Esophagus squamous epithelium (tissue), 5 donors: ENCODE data around the gene DLG4. TPM values are rescaled to one million over a fixed set of nuclear protein-coding genes. Genes with fewer than 3 reads are reported as not detected.
"Not testable (repeated sequence)": the region's sequence is repeated elsewhere in the genome, so short reads cannot be mapped to it uniquely, and the experiment has no call there.

Experiments used
- DNase-seq: peaks from one replicate; lab custom pipeline; 2025; lab: John Stamatoyannopoulos, UW
- H3K27ac ChIP-seq, 4 donors: fragments of 200-600 bp; sonication (generic); one replicate each; pipeline ENCODE4 v1.5.1; 2016 to 2019; ENCODE audit warnings: mild to moderate bottlenecking in 1 of 4
- H3K27me3 ChIP-seq, 4 donors: fragments of 200-600 bp; sonication (generic); 1 replicate in 3 of 4; 2 replicates in 1 of 4; pipeline versions ENCODE4 v1.5.1 to v1.6.0; 2017 to 2021; ENCODE audit warnings: antibody characterized with exemption in 1 of 4
- H3K36me3 ChIP-seq, 3 donors: fragments of 200-600 bp; sonication (generic); one replicate each; pipeline ENCODE4 v1.5.1; 2016 to 2019
- H3K4me1 ChIP-seq, 3 donors: fragments of 200-600 bp; sonication (generic); one replicate each; pipeline ENCODE4 v1.5.1; 2017 to 2019
- H3K4me3 ChIP-seq, 4 donors: fragments of 200-600 bp; sonication (generic); 1 replicate in 3 of 4; 2 replicates in 1 of 4; pipeline ENCODE4 v1.5.1; 2016 to 2019; ENCODE audit warnings: mild to moderate bottlenecking in 2 of 4, moderate library complexity in 1 of 4
- H3K9me3 ChIP-seq, 3 donors: fragments of 200-600 bp; sonication (generic); one replicate each; pipeline ENCODE4 v1.5.1; 2016 to 2019
- CTCF ChIP-seq, 6 experiments: fragments of 450-650 bp in 4 of 6; fragments of 200-600 bp in 2 of 6; sonication (generic) in 2 of 6; IDR thresholded peaks; one replicate each; pipeline ENCODE4 v1.5.1; 2016 to 2019; ENCODE audit warnings: antibody characterized with exemption in 6 of 6, mild to moderate bottlenecking in 4 of 6, moderate library complexity in 4 of 6
- POLR2A ChIP-seq, 4 donors: fragments of 450-650 bp; IDR thresholded peaks; one replicate each; pipeline ENCODE4 v1.6.1; 2017; ENCODE audit warnings: antibody characterized with exemption in 4 of 4, mild to moderate bottlenecking in 4 of 4, moderate library complexity in 3 of 4
- WGBS, 2 donors: methylation state at CpG; one replicate each; pipeline ENCODE4 v1.1.5; 2018; 5-methylcytosine and 5-hydroxymethylcytosine counted together
- intact Hi-C: fragments of 100-400 bp; cut with DNase I; formaldehyde crosslinking; loops from one replicate; pipeline ENCODE4 v1.15.0; 2022
- total RNA-seq, 4 donors: library from RNA; depleted of rRNA; stranded (reverse); fragments of >200 nt; gene quantifications; one replicate each; pipeline ENCODE4 v1.1.0, GENCODE V29; 2016
- donor health status: DM: yes; HTN: yes; CAD: no.

Gene DLG4
- total RNA-seq, 4 donors from 2014 or later, result 2.6 to 13.9 (median 6.0) TPM

GRCh38 chr17:7186241-7186640, 33.4 kb downstream of the DLG4 start:
- Histone ChIP-seq H3K27ac (no peak overlapping the region), H3K36me3 (peaks cover 0 to 13% (median 0%) of the 10 kb centered on the region in 3 donors), H3K27me3 (no peaks in the 10 kb centered on the region), H3K9me3 (no peaks in the 10 kb centered on the region), H3K4me1 (no peaks in the 10 kb centered on the region), H3K4me3 (no peak overlapping the region)
- 51 to 59% methylated on average over 7 of the region's 7 CpGs for WGBS, 2 donors
- DNase-seq, result no peak
- intact Hi-C loops, result no loop called here
- TF ChIP-seq POLR2A (IDR thresholded peaks at IDR 0.05) (no peak), CTCF (IDR thresholded peaks at IDR 0.05) (peak in 1 of 6 experiments; percentile 9)

- Histone ChIP-seq H3K36me3 (no peaks in the 10 kb centered on the region), H3K9me3 (no peaks in the 10 kb centered on the region), H3K27me3 (peaks cover 0 to under 1% (median 0%) of the 10 kb centered on the region in 4 donors), H3K27ac (no peak overlapping the region), H3K4me1 (no peaks in the 10 kb centered on the region), H3K4me3 (no peak overlapping the region)
- TF ChIP-seq CTCF (IDR thresholded peaks at IDR 0.05) (no peak), POLR2A (IDR thresholded peaks at IDR 0.05) (no peak)
- 75 to 80% methylated on average over 6 of the region's 6 CpGs for WGBS, 2 donors
- intact Hi-C loops, result no loop called here
- DNase-seq, result no peak
Measured at GRCh38 chr17:7184647-7185046, 35.0 kb downstream of the DLG4 start.

- no peak overlapping the region for H3K27ac ChIP-seq
- H3K27me3 ChIP-seq, result peaks cover 0 to 6% (median 0%) of the 10 kb centered on the region in 4 donors
- H3K4me1 ChIP-seq, result no peaks in the 10 kb centered on the region
- H3K9me3 ChIP-seq, result no peaks in the 10 kb centered on the region
- intact Hi-C loops, result no loop called here
- TF ChIP-seq POLR2A (IDR thresholded peaks at IDR 0.05) (no peak), CTCF (IDR thresholded peaks at IDR 0.05) (no peak)
- H3K4me3 ChIP-seq, result no peak overlapping the region
- WGBS, 2 donors, result 72 to 74% methylated on average over 12 to 13 of the region's 14 CpGs
- no peak for DNase-seq
- H3K36me3 ChIP-seq, result no peaks in the 10 kb centered on the region
Measured at GRCh38 chr17:7184091-7184488, 35.5 kb downstream of the DLG4 start.

GRCh38 chr17:7183433-7184090, 36.1 kb downstream of the DLG4 start:
- H3K27ac ChIP-seq, result no peak overlapping the region
- H3K27me3 ChIP-seq, result peaks cover 0 to 11% (median 0%) of the 10 kb centered on the region in 4 donors
- no peak for TF ChIP-seq CTCF (IDR thresholded peaks at IDR 0.05)
- no peak for TF ChIP-seq POLR2A (IDR thresholded peaks at IDR 0.05)
- DNase-seq, result no peak
- no peaks in the 10 kb centered on the region for H3K36me3 ChIP-seq
- no peak overlapping the region for H3K4me3 ChIP-seq
- H3K4me1 ChIP-seq, result no peaks in the 10 kb centered on the region
- H3K9me3 ChIP-seq, result no peaks in the 10 kb centered on the region
- intact Hi-C loops, result no loop called here
- WGBS, 2 donors, result 78 to 83% methylated on average over 7 of the region's 7 CpGs

- H3K9me3 ChIP-seq, H3K36me3 ChIP-seq, DNase-seq, H3K27ac ChIP-seq, H3K4me3 ChIP-seq, intact Hi-C loops: not testable (repeated sequence)
- Histone ChIP-seq H3K4me1 (peaks cover 11 to 13% (median 11%) of the 10 kb centered on the region in 3 donors), H3K27me3 (peaks cover 0 to 26% (median 6%) of the 10 kb centered on the region in 4 donors)
- WGBS, 2 donors, result 85 to 88% methylated on average over 2 of the region's 2 CpGs
Measured at GRCh38 chr17:7182101-7182500, 37.5 kb downstream of the DLG4 start.
